ENCODE results near the gene ZNF385B.

Gene ZNF385B

GRCh38 chr2:179745635-179746256 is 115.7 kb downstream of the ZNF385B start:
- DNase-seq (ENCODE audit: low spot score): no peak

- DNase-seq (ENCODE audit: low spot score): no peak
Observed at GRCh38 chr2:179744401-179744800, 117.0 kb downstream of the ZNF385B start.

GRCh38 chr2:179741317-179741716 is 120.1 kb downstream of the ZNF385B start:
- no peak for DNase-seq (ENCODE audit: low spot score)

GRCh38 chr2:179729966-179730365 is 131.4 kb downstream of the ZNF385B start:
- no peak for DNase-seq (ENCODE audit: low spot score)

- no peak for DNase-seq (ENCODE audit: low spot score)
Observed at GRCh38 chr2:179726461-179727180, 134.8 kb downstream of the ZNF385B start.

GRCh38 chr2:179724403-179724802 is 137.0 kb downstream of the ZNF385B start:
- no peak for DNase-seq (ENCODE audit: low spot score)

- no peak for DNase-seq (ENCODE audit: low spot score)
Observed at GRCh38 chr2:179720173-179720772, 141.1 kb downstream of the ZNF385B start.

- no peak for DNase-seq (ENCODE audit: low spot score)
Observed at GRCh38 chr2:179715871-179716270, 145.5 kb downstream of the ZNF385B start.

GRCh38 chr2:179715196-179715595 is 146.2 kb downstream of the ZNF385B start:
- DNase-seq (ENCODE audit: low spot score): no peak

GRCh38 chr2:179712825-179713224 is 148.6 kb downstream of the ZNF385B start:
- no peak for DNase-seq (ENCODE audit: low spot score)

- no peak for DNase-seq (ENCODE audit: low spot score)
Observed at GRCh38 chr2:179711375-179711774, 150.0 kb downstream of the ZNF385B start.

GRCh38 chr2:179703702-179704101 is 157.7 kb downstream of the ZNF385B start:
- DNase-seq (ENCODE audit: low spot score): no peak

GRCh38 chr2:179702912-179703311 is 158.5 kb downstream of the ZNF385B start:
- no peak for DNase-seq (ENCODE audit: low spot score)

- no peak for DNase-seq (ENCODE audit: low spot score)
Observed at GRCh38 chr2:179701524-179702110, 159.8 kb downstream of the ZNF385B start.

- DNase-seq (ENCODE audit: low spot score): no peak
Observed at GRCh38 chr2:179695486-179695885, 165.9 kb downstream of the ZNF385B start.

GRCh38 chr2:179694963-179695362 is 166.4 kb downstream of the ZNF385B start:
- DNase-seq (ENCODE audit: low spot score): no peak

- no peak for DNase-seq (ENCODE audit: low spot score)
Observed at GRCh38 chr2:179692610-179693009, 168.8 kb downstream of the ZNF385B start.

GRCh38 chr2:179692043-179692442 is 169.4 kb downstream of the ZNF385B start:
- DNase-seq (ENCODE audit: low spot score): no peak

- DNase-seq (ENCODE audit: low spot score): no peak
Observed at GRCh38 chr2:179691235-179691634, 170.2 kb downstream of the ZNF385B start.

- DNase-seq (ENCODE audit: low spot score): no peak
Observed at GRCh38 chr2:179686718-179687342, 174.6 kb downstream of the ZNF385B start.

GRCh38 chr2:179686069-179686468 is 175.3 kb downstream of the ZNF385B start:
- DNase-seq (ENCODE audit: low spot score): no peak

GRCh38 chr2:179685146-179685545 is 176.3 kb downstream of the ZNF385B start:
- no peak for DNase-seq (ENCODE audit: low spot score)

GRCh38 chr2:179682756-179683155 is 178.7 kb downstream of the ZNF385B start:
- DNase-seq (ENCODE audit: low spot score): no peak
